CD4-positive, alpha-beta T cell treated with Interleukin-21 for 1 hour (primary cell): ENCODE results near the gene TRAPPC13.
"Not testable (repeated sequence)": the region's sequence is repeated elsewhere in the genome, so short reads cannot be mapped to it uniquely, and the experiment has no call there.

Experiments
- DNase-seq: peaks from one replicate; pipeline ENCODE4 v3.0.0-alpha.2; 2020

TRAPPC13 gene

GRCh38 chr5:65624571-65625555 lies at the start of gene TRAPPC13, which contains the start of gene SHLD3:
Gene TRAPPC13 (plus strand): TSS chr5:65625027. CDS start chr5:65625061, 34 bp downstream.
Gene SHLD3 (plus strand): TSS chr5:65625027. CDS start chr5:65629588, 4,561 bp downstream.
- DNase-seq, result peak; percentile 93

- DNase-seq, result no peak
These were observed 47.7 kb upstream of the TRAPPC13 start for GRCh38 chr5:65577141-65577540.

GRCh38 chr5:65588694-65589093 lies 36.1 kb upstream of the TRAPPC13 start:
- DNase-seq, result no peak

GRCh38 chr5:65601761-65602160 lies 23.1 kb upstream of the TRAPPC13 start:
- not testable (repeated sequence) for DNase-seq

GRCh38 chr5:65611524-65611923 lies 13.3 kb upstream of the TRAPPC13 start:
- DNase-seq, result no peak

- no peak for DNase-seq
These were observed 12.4 kb upstream of the TRAPPC13 start for GRCh38 chr5:65612298-65612907.

GRCh38 chr5:65620021-65620420 lies 4.8 kb upstream of the TRAPPC13 start:
- no peak for DNase-seq

- DNase-seq, result not testable (repeated sequence)
These were observed 2.9 kb upstream of the TRAPPC13 start for GRCh38 chr5:65621961-65622360.

GRCh38 chr5:65623482-65623881 lies 1.3 kb upstream of the TRAPPC13 start:
- DNase-seq, result no peak

- peak; percentile 93 for DNase-seq
These were observed 729 bp upstream of the TRAPPC13 start, which contains the start of gene TRIM23 for GRCh38 chr5:65624025-65624570. Gene TRIM23 (minus strand): TSS chr5:65624333. CDS start chr5:65624274, 59 bp downstream.

GRCh38 chr5:65625743-65626142 lies 916 bp downstream of the TRAPPC13 start:
- no peak for DNase-seq

- DNase-seq, result no peak
These were observed 6.2 kb downstream of the TRAPPC13 start for GRCh38 chr5:65630981-65631380.

- no peak for DNase-seq
These were observed 15.4 kb downstream of the TRAPPC13 start for GRCh38 chr5:65640240-65640639.

- no peak for DNase-seq
These were observed 22.1 kb downstream of the TRAPPC13 start for GRCh38 chr5:65646938-65647337.

GRCh38 chr5:65647941-65648340 lies 23.1 kb downstream of the TRAPPC13 start:
- no peak for DNase-seq

- DNase-seq, result no peak
These were observed 26.3 kb downstream of the TRAPPC13 start for GRCh38 chr5:65651144-65651543.

GRCh38 chr5:65654713-65655112 lies 29.9 kb downstream of the TRAPPC13 start:
- no peak for DNase-seq

GRCh38 chr5:65663804-65664521 lies 39.1 kb downstream of the TRAPPC13 start:
- DNase-seq, result no peak

GRCh38 chr5:65668696-65669095 lies 43.9 kb downstream of the TRAPPC13 start:
- no peak for DNase-seq

GRCh38 chr5:65672796-65673195 lies 48.0 kb downstream of the TRAPPC13 start:
- no peak for DNase-seq

GRCh38 chr5:65674749-65675148 lies 49.9 kb downstream of the TRAPPC13 start:
- DNase-seq, result no peak

- not testable (repeated sequence) for DNase-seq
These were observed 51.2 kb downstream of the TRAPPC13 start for GRCh38 chr5:65676056-65676455.

GRCh38 chr5:65682148-65682547 lies 57.3 kb downstream of the TRAPPC13 start:
- DNase-seq, result no peak
